PC-3 (cell line): ENCODE results near the gene OPN1MW3. TPM values are rescaled to one million over a fixed set of nuclear protein-coding genes. Genes with fewer than 3 reads are reported as not detected.

Experiments used
- ATAC-seq: fragments of 200-7000 bp; cut with Tn5 transposase; 2 replicates; pipeline ENCODE4 v1.9.1; 2020; ENCODE audit warnings: mild to moderate bottlenecking, moderate library complexity
- BruUV-seq: library from RNA; stranded (reverse); fragments of 400-500 nt; replicated peaks from 2 replicates; lab custom pipeline; 2021; lab: Mats Ljungman, UMichigan
- CTCF ChIA-PET: fragments of 300-600 bp; sonication (Branson Sonifier 250); formaldehyde crosslinking; loops from one replicate; lab custom pipeline; 2022; ENCODE audit warnings: antibody characterized with exemption; lab: Charles Lee
- POLR2A ChIA-PET: fragments of 300-600 bp; sonication (Branson Sonifier 250); formaldehyde crosslinking; loops from one replicate; lab custom pipeline; 2022; ENCODE audit warnings: antibody characterized with exemption; ENCODE audit not compliant: unreplicated experiment; lab: Charles Lee
- DNase-seq: peaks from one replicate; pipeline ENCODE4 v3.0.0-alpha.2; 2015
- H2AFZ ChIP-seq: fragments of 300-600 bp; sonication (generic); 2 replicates; pipeline ENCODE4 v1.6.0; 2016; ENCODE audit warnings: antibody characterized with exemption, low read length
- H3F3A ChIP-seq: fragments of 300-600 bp; sonication (generic); one replicate; pipeline ENCODE4 v1.6.0; 2017; ENCODE audit warnings: antibody characterized with exemption, low read length, control low read depth, mild to moderate bottlenecking; ENCODE audit not compliant: unreplicated experiment
- H3K27ac ChIP-seq: fragments of 300-600 bp; sonication (generic); 2 replicates; pipeline ENCODE4 v1.5.1; 2016; ENCODE audit warnings: mild to moderate bottlenecking, low read length
- H3K27me3 ChIP-seq: fragments of 300-600 bp; sonication (generic); 2 replicates; pipeline ENCODE4 v1.6.1; 2016; ENCODE audit warnings: low read length, mixed read lengths
- H3K36me3 ChIP-seq: fragments of 300-600 bp; sonication (generic); 2 replicates; pipeline ENCODE4 v1.6.1; 2016; ENCODE audit warnings: low read depth, mixed run types, low read length, mixed read lengths
- H3K4me1 ChIP-seq: fragments of 300-600 bp; sonication (generic); 2 replicates; pipeline ENCODE4 v1.5.1; 2016; ENCODE audit warnings: low read length; ENCODE audit not compliant: insufficient read depth
- H3K4me2 ChIP-seq: fragments of 300-600 bp; sonication (generic); 2 replicates; pipeline ENCODE4 v1.6.0; 2016; ENCODE audit warnings: low read length
- H3K4me3 ChIP-seq: fragments of 300-600 bp; sonication (generic); 2 replicates; pipeline ENCODE4 v1.5.1; 2016; ENCODE audit warnings: mild to moderate bottlenecking, low read length, mixed read lengths
- H3K79me2 ChIP-seq: fragments of 300-600 bp; sonication (generic); 2 replicates; pipeline ENCODE4 v1.6.1; 2017; ENCODE audit warnings: low read length, mixed read lengths
- H3K9ac ChIP-seq: fragments of 300-600 bp; sonication (generic); 2 replicates; pipeline ENCODE4 v1.6.0; 2016; ENCODE audit warnings: mild to moderate bottlenecking, low read length
- H3K9me2 ChIP-seq: fragments of 300-600 bp; sonication (generic); replicated peaks from 2 replicates; pipeline ENCODE4 v1.6.1; 2016; ENCODE audit warnings: mixed run types, low read length, mixed read lengths
- H3K9me3 ChIP-seq: fragments of 300-600 bp; sonication (generic); 2 replicates; pipeline ENCODE4 v1.6.1; 2016; ENCODE audit warnings: low read length, mixed read lengths
- H4K20me1 ChIP-seq: fragments of 300-600 bp; sonication (generic); 2 replicates; pipeline ENCODE4 v1.6.1; 2016; ENCODE audit warnings: low read length, mixed read lengths
- CTCF ChIP-seq: fragments of 300-600 bp; sonication (generic); conservative IDR thresholded peaks from 2 replicates; pipeline ENCODE4 v1.5.1; 2017; ENCODE audit warnings: antibody characterized with exemption, low read depth, mild to moderate bottlenecking, low read length
- EZH2 ChIP-seq: fragments of 300-600 bp; sonication (generic); IDR thresholded peaks from one replicate; pipeline ENCODE4 v1.6.1; 2017; ENCODE audit warnings: antibody characterized with exemption, mild to moderate bottlenecking, low read length; ENCODE audit not compliant: unreplicated experiment
- EZH2phosphoT487 ChIP-seq: fragments of 300-600 bp; sonication (generic); IDR thresholded peaks from 2 replicates; pipeline ENCODE4 v1.6.1; 2018; ENCODE audit warnings: mild to moderate bottlenecking, antibody characterized with exemption, low read length, borderline replicate concordance
- intact Hi-C: fragments of 100-400 bp; cut with micrococcal nuclease; formaldehyde crosslinking; loops from 2 replicates; pipeline ENCODE4 v1.9.0; 2023
- total RNA-seq: library from RNA; depleted of rRNA; stranded (reverse); fragments of >200 nt; gene quantifications from 2 replicates; pipeline ENCODE4 v1.2.3, GENCODE V29; 2014

OPN1MW3 gene
- total RNA-seq, 1 experiment from 2014 or later = not detected

DNA sequence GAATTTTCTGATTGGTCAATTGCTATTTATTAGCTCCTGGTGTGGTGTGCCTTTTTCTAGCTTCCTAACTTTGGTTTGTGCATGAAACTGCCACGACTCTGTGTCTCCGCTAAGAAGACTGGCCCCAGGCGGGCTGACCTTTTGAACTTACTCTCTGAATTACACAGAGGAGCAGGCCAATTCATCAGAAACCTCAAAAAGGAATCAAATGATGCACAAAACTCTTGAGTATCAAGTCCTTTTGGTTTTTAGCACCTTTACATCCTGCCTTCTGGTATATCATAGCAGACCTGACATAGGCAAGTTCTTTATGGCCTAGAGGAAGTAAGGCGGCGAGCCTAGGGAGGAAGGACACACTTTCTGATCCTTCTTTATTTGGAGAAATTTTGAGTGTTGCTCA lies 55.8 kb downstream of the OPN1MW3 start:
- Histone ChIP-seq H3K9me3 (no peaks in the 10 kb centered on the region), H3K4me1 (no peaks in the 10 kb centered on the region), H4K20me1 (no peaks in the 10 kb centered on the region), H3K4me3 (no peak overlapping the region), H3K4me2 (no peak overlapping the region), H3F3A (no peaks in the 10 kb centered on the region), H3K79me2 (no peaks in the 10 kb centered on the region), H3K9ac (no peak overlapping the region), H3K36me3 (no peaks in the 10 kb centered on the region), H3K27me3 (no peaks in the 10 kb centered on the region), H3K27ac (no peak overlapping the region), H3K9me2 (no peaks in the 10 kb centered on the region), H2AFZ (no peak overlapping the region)
- ATAC-seq (no peak), DNase-seq (no peak)
- POLR2A ChIA-PET = no interaction called here
- CTCF ChIA-PET = no interaction called here
- no TSS peak for BruUV-seq
- TF ChIP-seq EZH2 (no peak), CTCF (no peak), EZH2phosphoT487 (no peak)
- intact Hi-C loops = no loop called here

DNA sequence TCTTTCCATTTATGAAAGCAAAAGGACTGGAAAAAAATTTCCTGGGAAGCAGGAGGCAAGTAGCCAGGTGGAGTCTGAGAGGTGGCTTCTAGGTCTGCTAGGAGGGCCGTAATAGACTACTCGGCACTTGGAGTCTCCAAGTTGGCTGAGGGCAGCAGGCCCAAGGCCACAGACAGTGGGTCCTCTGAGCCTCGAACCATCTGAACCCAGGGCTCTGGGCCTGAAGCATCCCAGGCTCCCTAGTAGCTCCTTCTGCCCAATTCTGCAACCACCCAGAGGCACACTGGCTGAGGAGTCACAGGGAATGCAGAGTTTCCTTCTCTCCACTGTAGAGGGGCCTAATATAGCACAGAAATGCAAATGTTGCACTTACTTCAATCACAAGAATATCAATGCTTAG lies 58.0 kb downstream of the OPN1MW3 start:
- Histone ChIP-seq H2AFZ (no peak overlapping the region), H3K36me3 (no peaks in the 10 kb centered on the region), H3K4me1 (no peaks in the 10 kb centered on the region), H3K4me2 (no peak overlapping the region), H3K9me2 (no peaks in the 10 kb centered on the region), H3K4me3 (no peak overlapping the region), H3K27me3 (no peaks in the 10 kb centered on the region), H3K9me3 (no peaks in the 10 kb centered on the region), H3F3A (no peaks in the 10 kb centered on the region), H3K9ac (no peak overlapping the region), H3K27ac (no peak overlapping the region), H4K20me1 (no peaks in the 10 kb centered on the region), H3K79me2 (no peaks in the 10 kb centered on the region)
- no TSS peak for BruUV-seq
- POLR2A ChIA-PET = no interaction called here
- intact Hi-C loops = no loop called here
- TF ChIP-seq EZH2 (no peak), CTCF (no peak), EZH2phosphoT487 (no peak)
- CTCF ChIA-PET = no interaction called here
- ATAC-seq = no peak
- no peak for DNase-seq

DNA sequence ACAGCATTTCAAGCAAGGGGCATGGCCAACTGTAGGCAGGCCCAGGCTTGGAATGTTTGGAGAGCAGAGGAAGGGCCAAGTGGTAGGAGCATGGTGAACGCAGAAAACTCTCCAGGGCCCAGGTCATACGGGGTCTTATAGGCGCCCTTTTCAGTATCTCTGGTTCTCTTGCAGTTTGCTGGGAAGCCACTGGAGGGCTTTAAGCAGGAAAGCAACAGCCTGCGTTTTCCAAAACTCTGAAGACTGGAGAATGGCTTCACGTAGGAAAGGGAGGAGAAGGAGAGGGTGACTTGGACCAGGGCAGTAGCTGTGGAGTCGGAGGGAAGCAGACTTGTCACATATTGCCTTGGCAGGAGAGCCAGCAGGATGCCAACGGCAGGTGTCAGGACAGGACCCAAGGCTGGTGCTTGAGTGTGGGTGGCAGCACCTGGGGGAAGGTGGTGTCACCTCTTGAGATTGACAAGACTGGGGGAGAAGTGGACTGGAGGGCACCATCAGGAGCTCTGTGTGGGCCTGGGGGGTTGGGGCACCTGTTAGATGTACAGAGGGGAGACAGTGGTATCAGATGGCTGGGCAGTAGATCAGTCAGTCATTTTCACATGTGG lies 60.1 kb downstream of the OPN1MW3 start:
- ATAC-seq = peak; percentile 63
- POLR2A ChIA-PET = no interaction called here

More for the DNA sequence above, 60.1 kb downstream of the OPN1MW3 start:
- intact Hi-C loops = no loop called here
- Histone ChIP-seq H3K9me2 (no peaks in the 10 kb centered on the region), H3K9ac (no peak overlapping the region), H3K79me2 (no peaks in the 10 kb centered on the region), H3K9me3 (no peaks in the 10 kb centered on the region), H3F3A (no peaks in the 10 kb centered on the region), H3K4me3 (no peak overlapping the region), H3K4me1 (no peaks in the 10 kb centered on the region), H3K27ac (no peak overlapping the region), H4K20me1 (no peaks in the 10 kb centered on the region), H3K36me3 (no peaks in the 10 kb centered on the region), H2AFZ (peak overlapping the region; percentile 73), H3K4me2 (no peak overlapping the region), H3K27me3 (no peaks in the 10 kb centered on the region)
- TF ChIP-seq EZH2 (no peak), EZH2phosphoT487 (no peak), CTCF (peak; percentile 61)
- CTCF ChIA-PET = no interaction called here
- DNase-seq = peak; percentile 37
- no TSS peak for BruUV-seq
